GM18499 (cell line): ENCODE data around the gene RAB5IF.

ENCODE experiments used
- ATAC-seq: cut with Tn5 transposase; IDR thresholded peaks from one replicate; pipeline ENCODE4 v1.9.1; 2021; ENCODE audit warnings: moderate number of reproducible peaks; ENCODE audit not compliant: insufficient read depth, unreplicated experiment

RAB5IF gene

DNA sequence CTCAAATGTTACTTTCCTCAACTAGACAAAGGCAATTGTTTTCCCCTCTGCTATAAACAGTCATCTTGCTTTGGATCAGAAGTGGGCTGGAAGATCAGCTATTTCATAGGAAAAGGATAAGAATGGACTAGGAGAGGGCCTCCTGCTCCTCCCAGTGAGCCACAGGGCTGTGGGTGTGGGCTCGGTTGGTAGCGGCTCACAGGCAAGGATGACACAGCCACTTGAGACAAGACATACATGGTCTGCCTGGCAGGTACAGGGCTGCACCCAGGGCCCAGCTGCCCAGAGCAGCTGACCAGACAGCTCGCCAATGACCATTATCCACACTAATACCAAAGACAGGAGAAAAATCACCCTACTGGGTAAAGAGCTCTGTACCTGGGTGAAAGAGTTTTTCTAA is 49.4 kb downstream of the RAB5IF start:
- ATAC-seq: no peak

DNA sequence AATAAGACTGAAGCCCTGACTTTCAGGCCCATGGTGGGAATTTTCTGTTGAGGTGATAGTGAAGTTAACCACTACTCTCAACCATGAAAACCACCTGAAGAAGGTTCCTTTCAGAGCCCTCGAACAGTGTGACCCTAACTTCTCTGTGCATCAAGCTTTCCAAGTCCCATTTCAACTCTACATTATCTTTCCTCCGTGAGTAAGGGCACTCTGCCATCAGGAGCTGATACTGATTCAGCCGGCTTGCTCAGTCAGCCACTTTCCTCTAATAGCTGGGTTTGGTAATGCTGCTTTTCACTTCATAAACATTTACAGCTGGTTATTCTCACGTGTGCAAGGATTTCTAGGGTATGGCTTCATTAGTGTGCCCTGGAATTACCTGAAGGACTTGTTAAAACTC is 51.2 kb downstream of the RAB5IF start:
- ATAC-seq: no peak

DNA sequence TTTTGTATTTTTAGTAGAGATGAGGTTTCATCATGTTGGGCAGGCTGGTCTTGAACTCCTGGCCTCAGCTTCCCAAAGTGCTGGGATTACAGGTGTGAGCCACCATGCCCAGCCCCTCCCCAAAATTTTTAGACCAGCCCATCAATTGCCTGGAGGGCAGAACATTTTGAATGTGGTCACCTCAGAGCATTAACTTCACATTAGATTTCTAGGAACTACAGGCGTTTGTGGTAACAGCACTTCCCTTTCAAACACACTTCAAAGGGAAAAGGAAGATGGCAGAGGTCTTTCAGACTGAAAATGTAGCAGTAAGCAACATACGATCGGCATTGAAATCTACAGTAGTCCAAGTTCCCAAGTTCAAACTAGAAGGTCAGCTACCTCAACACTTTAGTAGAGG is 52.7 kb downstream of the RAB5IF start:
- no peak for ATAC-seq
